ENCODE results near the gene MAP2K3.
A peak's percentile ranks its signal among the peaks of the same experiment; 100 is the strongest.

The MAP2K3 gene

DNA sequence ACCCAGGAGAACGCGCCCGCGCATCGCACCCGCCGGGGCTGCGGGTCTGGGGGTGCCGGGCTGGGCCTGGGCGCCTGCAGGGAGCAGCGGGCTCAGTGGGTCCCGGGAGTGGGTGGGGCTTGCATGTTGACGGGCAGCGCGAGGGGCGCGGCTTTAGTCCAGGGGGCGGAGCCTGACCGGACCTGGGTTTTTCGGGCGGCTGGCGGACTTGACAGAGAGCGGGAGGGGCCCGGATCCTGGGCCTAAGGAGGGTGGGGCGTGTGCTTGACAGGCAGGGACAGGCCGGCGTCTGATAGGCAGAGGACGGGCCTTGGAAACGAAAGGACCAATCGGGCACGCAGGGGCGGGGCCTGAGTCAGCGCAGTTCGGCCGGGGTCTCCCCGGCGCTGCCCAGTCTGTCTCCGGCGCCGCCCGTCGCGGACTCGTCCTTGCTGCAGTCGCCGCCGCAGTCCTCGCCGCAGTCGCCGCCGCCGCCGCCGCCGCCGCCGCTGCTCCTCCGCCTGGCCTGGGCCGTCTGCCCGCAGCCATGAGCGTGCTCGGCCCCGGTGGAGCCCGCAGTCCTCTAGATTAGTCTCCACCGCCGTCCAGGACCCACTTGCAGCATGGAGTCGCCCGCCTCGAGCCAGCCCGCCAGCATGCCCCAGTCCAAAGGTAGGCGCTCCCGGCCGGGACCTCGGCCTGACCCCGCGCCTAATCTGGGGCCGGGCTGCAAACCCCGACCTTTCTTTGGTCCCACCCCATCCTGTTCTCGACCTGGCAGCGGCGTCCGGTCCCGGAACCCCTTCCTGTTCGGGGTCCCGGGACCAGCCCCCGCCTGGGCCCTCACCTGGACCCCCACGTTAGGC is at the start of gene MAP2K3:
TSS of gene MAP2K3 (plus strand) at position 393 of the 845 bp plus-strand sequence. CDS start at position 603, 210 bp downstream.
- peak; percentile 99 for DNase-seq
- no peaks in the 10 kb centered on the region for H3K9me3 ChIP-seq (ENCODE audit: severe bottlenecking)
- H3K4me3 ChIP-seq (ENCODE audit: low read depth, low read length), result peak within 1 kb of the TSS; percentile 82
- H3K36me3 ChIP-seq, result no peaks in the 10 kb centered on the region
- peak within 1 kb of the TSS; percentile 65 for H3K27ac ChIP-seq
- no peaks in the 10 kb centered on the region for H3K27me3 ChIP-seq (ENCODE audit: insufficient read depth, low read depth, severe bottlenecking)
- TF ChIP-seq, protein P1, sequence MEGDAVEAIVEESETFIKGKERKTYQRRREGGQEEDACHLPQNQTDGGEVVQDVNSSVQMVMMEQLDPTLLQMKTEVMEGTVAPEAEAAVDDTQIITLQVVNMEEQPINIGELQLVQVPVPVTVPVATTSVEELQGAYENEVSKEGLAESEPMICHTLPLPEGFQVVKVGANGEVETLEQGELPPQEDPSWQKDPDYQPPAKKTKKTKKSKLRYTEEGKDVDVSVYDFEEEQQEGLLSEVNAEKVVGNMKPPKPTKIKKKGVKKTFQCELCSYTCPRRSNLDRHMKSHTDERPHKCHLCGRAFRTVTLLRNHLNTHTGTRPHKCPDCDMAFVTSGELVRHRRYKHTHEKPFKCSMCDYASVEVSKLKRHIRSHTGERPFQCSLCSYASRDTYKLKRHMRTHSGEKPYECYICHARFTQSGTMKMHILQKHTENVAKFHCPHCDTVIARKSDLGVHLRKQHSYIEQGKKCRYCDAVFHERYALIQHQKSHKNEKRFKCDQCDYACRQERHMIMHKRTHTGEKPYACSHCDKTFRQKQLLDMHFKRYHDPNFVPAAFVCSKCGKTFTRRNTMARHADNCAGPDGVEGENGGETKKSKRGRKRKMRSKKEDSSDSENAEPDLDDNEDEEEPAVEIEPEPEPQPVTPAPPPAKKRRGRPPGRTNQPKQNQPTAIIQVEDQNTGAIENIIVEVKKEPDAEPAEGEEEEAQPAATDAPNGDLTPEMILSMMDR (IDR thresholded peaks at IDR 0.05; ENCODE audit: low read depth, low read length), result no peak

GRCh38 chr17:21235921-21236320 is 48.6 kb upstream of the MAP2K3 start:
- H3K4me3 ChIP-seq (ENCODE audit: low read depth, low read length), result no peak overlapping the region
- no peak overlapping the region for H3K27ac ChIP-seq
- no peaks in the 10 kb centered on the region for H3K27me3 ChIP-seq (ENCODE audit: insufficient read depth, low read depth, severe bottlenecking)
- TF ChIP-seq, protein P1 (IDR thresholded peaks at IDR 0.05; ENCODE audit: low read depth, low read length), result no peak
- no peak for DNase-seq
- no peaks in the 10 kb centered on the region for H3K36me3 ChIP-seq
- H3K9me3 ChIP-seq (ENCODE audit: severe bottlenecking), result peaks cover 5% of the 10 kb centered on the region

- Histone ChIP-seq H3K27me3 (ENCODE audit: insufficient read depth, low read depth, severe bottlenecking) (no peaks in the 10 kb centered on the region), H3K4me3 (ENCODE audit: low read depth, low read length) (no peak overlapping the region), H3K9me3 (ENCODE audit: severe bottlenecking) (no peaks in the 10 kb centered on the region), H3K36me3 (no peaks in the 10 kb centered on the region), H3K27ac (no peak overlapping the region)
- TF ChIP-seq, protein P1 (IDR thresholded peaks at IDR 0.05; ENCODE audit: low read depth, low read length), result peak; percentile 53
- no peak for DNase-seq
These were observed 44.7 kb upstream of the MAP2K3 start for GRCh38 chr17:21239680-21240368.

- H3K27me3 ChIP-seq (ENCODE audit: insufficient read depth, low read depth, severe bottlenecking), result no peaks in the 10 kb centered on the region
- no peak for DNase-seq
- no peaks in the 10 kb centered on the region for H3K36me3 ChIP-seq
- no peak overlapping the region for H3K27ac ChIP-seq
- TF ChIP-seq, protein P1 (IDR thresholded peaks at IDR 0.05; ENCODE audit: low read depth, low read length), result no peak
- no peak overlapping the region for H3K4me3 ChIP-seq (ENCODE audit: low read depth, low read length)
- H3K9me3 ChIP-seq (ENCODE audit: severe bottlenecking), result no peaks in the 10 kb centered on the region
These were observed 44.0 kb upstream of the MAP2K3 start for GRCh38 chr17:21240369-21241055.

- TF ChIP-seq, protein P1 (IDR thresholded peaks at IDR 0.05; ENCODE audit: low read depth, low read length), result no peak
- Histone ChIP-seq H3K4me3 (ENCODE audit: low read depth, low read length) (no peak overlapping the region), H3K36me3 (no peaks in the 10 kb centered on the region), H3K9me3 (ENCODE audit: severe bottlenecking) (no peaks in the 10 kb centered on the region), H3K27ac (no peak overlapping the region), H3K27me3 (ENCODE audit: insufficient read depth, low read depth, severe bottlenecking) (no peaks in the 10 kb centered on the region)
- DNase-seq, result no peak
These were observed 42.9 kb upstream of the MAP2K3 start for GRCh38 chr17:21241564-21241963.

All from WERI-Rb-1 (cell line).